HUES48 (cell line): ENCODE results near the gene NUDT3.

ENCODE experiments used
- H3K27ac ChIP-seq: one replicate; pipeline ENCODE4 v1.7.0; 2013; ENCODE audit warnings: low read depth, low read length, inconsistent platforms
- H3K27me3 ChIP-seq: 2 replicates; pipeline ENCODE4 v1.6.1; 2013; ENCODE audit warnings: mild to moderate bottlenecking, low read length; ENCODE audit not compliant: control insufficient read depth, insufficient read depth
- H3K36me3 ChIP-seq: 2 replicates; pipeline ENCODE4 v1.6.1; 2013; ENCODE audit warnings: low read length; ENCODE audit not compliant: control insufficient read depth, insufficient read depth
- H3K4me1 ChIP-seq: 2 replicates; pipeline ENCODE4 v1.6.1; 2013; ENCODE audit warnings: mild to moderate bottlenecking, low read length; ENCODE audit not compliant: control insufficient read depth, insufficient read depth
- H3K4me3 ChIP-seq: 2 replicates; pipeline ENCODE4 v1.5.1; 2013; ENCODE audit warnings: mild to moderate bottlenecking, low read depth, low read length
- H3K9ac ChIP-seq: 2 replicates; pipeline ENCODE4 v1.6.1; 2013; ENCODE audit warnings: mild to moderate bottlenecking, low read depth, low read length, moderate library complexity
- H3K9me3 ChIP-seq: 2 replicates; pipeline ENCODE4 v1.6.1; 2013; ENCODE audit warnings: low read length; ENCODE audit not compliant: control insufficient read depth, insufficient read depth

NUDT3 gene

DNA sequence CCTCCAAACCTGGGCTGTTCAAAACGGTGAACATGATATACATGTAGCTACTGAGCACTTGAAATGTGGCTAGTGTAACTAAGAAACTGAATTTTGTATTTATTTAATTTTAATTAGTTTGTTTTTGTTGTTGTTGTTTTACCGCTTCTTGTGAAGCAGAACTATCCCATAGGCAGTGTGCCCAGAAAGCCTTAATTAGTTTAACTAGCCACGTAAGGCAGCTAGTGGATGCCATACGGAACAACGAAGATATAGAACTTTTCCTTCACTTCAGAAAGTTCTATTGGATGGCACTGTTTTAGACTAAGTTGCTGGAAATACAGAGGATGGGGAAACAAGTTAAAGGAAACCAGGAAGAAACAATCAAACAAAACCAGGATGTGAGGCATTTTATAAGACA, 70.6 kb downstream of the NUDT3 start:
- Histone ChIP-seq H3K4me1 (peaks cover 16% of the 10 kb centered on the region), H3K9ac (no peak overlapping the region), H3K27me3 (no peaks in the 10 kb centered on the region), H3K27ac (no peak overlapping the region), H3K9me3 (no peaks in the 10 kb centered on the region), H3K36me3 (no peaks in the 10 kb centered on the region), H3K4me3 (no peak overlapping the region)

DNA sequence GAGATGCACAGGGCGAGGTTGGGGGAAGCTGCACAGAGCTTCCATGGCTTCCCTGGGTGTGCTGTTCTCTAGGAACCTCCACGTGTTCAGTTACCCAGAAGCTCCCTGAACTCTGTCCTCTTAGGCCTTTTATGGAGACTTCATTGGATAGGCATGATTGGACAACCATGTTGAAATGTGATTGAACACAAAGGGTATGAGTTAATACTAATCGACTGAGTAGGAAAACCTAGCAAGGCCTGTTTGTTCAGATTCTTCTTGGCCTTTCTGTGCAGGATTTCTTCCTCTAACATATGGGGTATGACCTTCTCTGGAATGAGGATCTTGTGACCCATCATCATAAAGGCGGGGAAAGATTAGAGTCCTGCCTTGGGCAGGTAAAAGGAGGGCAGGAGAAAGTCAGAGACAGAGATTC, 73.0 kb downstream of the NUDT3 start:
- peaks cover 23% of the 10 kb centered on the region for H3K4me1 ChIP-seq
- no peak overlapping the region for H3K9ac ChIP-seq
- H3K4me3 ChIP-seq = no peak overlapping the region
- H3K27me3 ChIP-seq = no peaks in the 10 kb centered on the region
- H3K27ac ChIP-seq = no peak overlapping the region
- no peaks in the 10 kb centered on the region for H3K36me3 ChIP-seq
- H3K9me3 ChIP-seq = no peaks in the 10 kb centered on the region

- no peaks in the 10 kb centered on the region for H3K9me3 ChIP-seq
- H3K9ac ChIP-seq = no peak overlapping the region
- H3K36me3 ChIP-seq = no peaks in the 10 kb centered on the region
- H3K4me3 ChIP-seq = no peak overlapping the region
- H3K4me1 ChIP-seq = peaks cover 23% of the 10 kb centered on the region
- H3K27ac ChIP-seq = no peak overlapping the region
- H3K27me3 ChIP-seq = no peaks in the 10 kb centered on the region
Observed at GRCh38 chr6:34318499-34319470, 73.7 kb downstream of the NUDT3 start.

DNA sequence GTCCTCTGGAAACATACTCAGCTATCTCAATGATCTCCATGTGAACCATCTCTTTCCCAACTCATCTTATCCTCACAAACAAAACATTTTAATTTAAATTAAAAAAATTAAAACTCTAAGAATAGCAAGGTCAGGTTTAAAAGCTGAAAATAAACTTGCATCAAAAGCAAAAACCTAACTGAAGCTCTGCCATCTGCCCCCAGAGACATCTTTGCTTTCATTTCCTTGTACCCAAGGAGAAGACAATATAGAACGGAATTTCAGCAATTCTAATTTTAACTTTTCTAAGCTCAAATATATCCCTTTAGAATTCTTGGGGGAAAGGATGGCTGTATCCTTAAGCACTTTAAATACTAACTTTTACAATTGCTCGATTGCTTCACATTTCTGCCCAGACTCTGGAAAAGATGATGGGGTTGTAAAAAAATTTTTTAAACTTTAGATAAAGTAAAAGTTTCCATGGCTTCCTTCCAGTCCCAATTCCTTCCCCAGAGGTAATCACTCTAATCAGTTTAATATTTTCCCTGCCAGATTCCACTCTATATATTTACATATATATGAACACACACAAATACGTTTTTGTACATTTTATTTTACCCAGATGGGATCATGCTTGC, 74.5 kb downstream of the NUDT3 start:
- H3K36me3 ChIP-seq = no peaks in the 10 kb centered on the region
- H3K27me3 ChIP-seq = no peaks in the 10 kb centered on the region
- peaks cover 23% of the 10 kb centered on the region for H3K4me1 ChIP-seq
- no peak overlapping the region for H3K4me3 ChIP-seq
- no peaks in the 10 kb centered on the region for H3K9me3 ChIP-seq
- H3K9ac ChIP-seq = no peak overlapping the region
- H3K27ac ChIP-seq = no peak overlapping the region

DNA sequence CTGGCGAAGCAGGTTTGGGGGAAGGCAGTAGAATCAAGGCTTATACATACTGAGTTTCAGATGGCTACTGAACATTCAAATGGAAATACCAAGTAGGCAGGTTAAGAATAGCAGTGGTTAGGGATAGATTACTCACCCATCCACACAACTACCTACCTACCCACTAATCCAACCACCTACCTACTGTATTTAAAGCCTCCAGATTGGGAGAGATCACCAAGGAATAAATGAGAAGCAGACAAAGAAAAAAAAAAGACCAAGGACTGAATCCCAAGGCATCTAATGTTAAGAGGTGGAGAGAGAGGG, 75.3 kb downstream of the NUDT3 start:
- Histone ChIP-seq H3K9me3 (no peaks in the 10 kb centered on the region), H3K27ac (peak overlapping the region; percentile 22), H3K36me3 (no peaks in the 10 kb centered on the region), H3K4me3 (peak overlapping the region; percentile 18; the same call in 1 of the 2 replicates), H3K9ac (no peak overlapping the region), H3K4me1 (peaks cover 23% of the 10 kb centered on the region), H3K27me3 (no peaks in the 10 kb centered on the region)

DNA sequence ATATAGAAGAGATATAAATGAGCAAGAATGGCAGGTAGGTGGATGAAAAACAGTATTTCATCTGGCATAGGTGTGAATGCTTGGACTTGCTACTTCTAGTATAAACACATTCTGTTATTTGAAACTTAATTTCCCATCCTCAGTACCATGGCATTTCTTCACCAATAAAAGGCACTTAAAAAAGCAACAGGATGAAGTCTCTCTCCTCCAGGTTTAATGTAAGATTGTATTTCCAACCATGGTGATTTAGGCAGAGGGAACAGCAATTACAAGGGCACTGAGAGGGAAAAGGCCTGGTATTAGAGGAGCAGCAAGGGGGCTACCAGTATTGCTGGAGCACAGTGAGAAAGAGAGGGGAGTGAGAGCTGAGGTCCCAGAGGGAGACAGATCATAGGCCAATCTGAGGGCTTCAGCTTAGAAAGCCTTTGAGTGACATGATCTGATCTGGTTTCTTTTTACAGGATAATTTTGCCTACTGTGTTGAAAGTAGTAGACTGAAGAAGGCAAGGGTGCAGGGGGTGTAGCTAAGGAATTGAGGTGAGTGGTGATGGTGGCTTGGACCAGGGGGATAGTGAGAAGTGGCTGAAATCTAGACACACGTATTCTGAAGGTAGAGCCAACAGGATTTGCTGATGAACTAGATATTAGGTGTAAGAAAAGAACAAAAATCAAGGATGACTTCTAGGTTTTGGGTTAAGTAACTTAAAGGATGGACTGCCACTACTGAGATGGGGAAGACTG, 75.9 kb downstream of the NUDT3 start:
- no peak overlapping the region for H3K9ac ChIP-seq

DNA sequence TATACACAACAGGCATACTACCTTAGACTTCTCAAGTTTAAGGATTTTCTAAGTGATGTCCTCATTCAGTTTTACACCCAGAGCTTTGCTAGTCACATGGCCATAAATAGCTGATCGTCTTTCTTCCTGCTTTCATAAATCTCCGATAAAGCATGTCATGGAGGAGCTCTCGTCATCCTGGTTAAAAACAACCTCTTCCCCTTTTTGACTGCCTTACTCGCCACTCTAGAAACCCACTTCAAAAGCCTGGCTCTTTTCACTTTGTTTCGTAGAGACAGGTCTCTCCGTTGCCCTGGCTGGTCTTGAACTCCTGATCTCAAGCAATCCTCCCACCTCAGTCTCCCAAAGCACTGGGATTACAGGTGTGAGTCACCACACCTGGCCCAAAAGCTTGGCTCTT, 76.7 kb downstream of the NUDT3 start:
- Histone ChIP-seq H3K27ac (no peak overlapping the region), H3K4me3 (no peak overlapping the region), H3K36me3 (no peaks in the 10 kb centered on the region), H3K4me1 (peaks cover 23% of the 10 kb centered on the region), H3K9me3 (no peaks in the 10 kb centered on the region), H3K9ac (no peak overlapping the region), H3K27me3 (no peaks in the 10 kb centered on the region)

More for the DNA sequence above, 75.9 kb downstream of the NUDT3 start:
- Histone ChIP-seq H3K4me1 (peaks cover 23% of the 10 kb centered on the region), H3K27me3 (no peaks in the 10 kb centered on the region), H3K36me3 (no peaks in the 10 kb centered on the region), H3K9me3 (no peaks in the 10 kb centered on the region), H3K4me3 (peak overlapping the region; percentile 18; the same call in 1 of the 2 replicates), H3K27ac (peak overlapping the region; percentile 22)

GRCh38 chr6:34315256-34315655, 77.2 kb downstream of the NUDT3 start:
- Histone ChIP-seq H3K9me3 (no peaks in the 10 kb centered on the region), H3K4me1 (peaks cover 23% of the 10 kb centered on the region), H3K36me3 (no peaks in the 10 kb centered on the region), H3K27ac (no peak overlapping the region), H3K4me3 (no peak overlapping the region), H3K27me3 (no peaks in the 10 kb centered on the region), H3K9ac (no peak overlapping the region)

- Histone ChIP-seq H3K9ac (no peak overlapping the region), H3K4me1 (peaks cover 11% of the 10 kb centered on the region), H3K4me3 (no peak overlapping the region), H3K36me3 (no peaks in the 10 kb centered on the region), H3K9me3 (no peaks in the 10 kb centered on the region), H3K27ac (no peak overlapping the region), H3K27me3 (no peaks in the 10 kb centered on the region)
Observed at GRCh38 chr6:34312259-34312658, 80.2 kb downstream of the NUDT3 start.

- H3K9me3 ChIP-seq = no peaks in the 10 kb centered on the region
- H3K27me3 ChIP-seq = no peaks in the 10 kb centered on the region
- H3K27ac ChIP-seq = no peak overlapping the region
- H3K4me1 ChIP-seq = no peaks in the 10 kb centered on the region
- no peak overlapping the region for H3K4me3 ChIP-seq
- H3K36me3 ChIP-seq = no peaks in the 10 kb centered on the region
- H3K9ac ChIP-seq = no peak overlapping the region
Observed at GRCh38 chr6:34310817-34311216, 81.7 kb downstream of the NUDT3 start.

- H3K4me1 ChIP-seq = no peaks in the 10 kb centered on the region
- H3K9ac ChIP-seq = no peak overlapping the region
- H3K4me3 ChIP-seq = no peak overlapping the region
- H3K27ac ChIP-seq = no peak overlapping the region
- no peaks in the 10 kb centered on the region for H3K9me3 ChIP-seq
- no peaks in the 10 kb centered on the region for H3K27me3 ChIP-seq
- H3K36me3 ChIP-seq = no peaks in the 10 kb centered on the region
Observed at GRCh38 chr6:34308483-34308882, 84.0 kb downstream of the NUDT3 start.
